Spleen (tissue), 11 donors: ENCODE data around the gene TJP1. TPM values are rescaled to one million over a fixed set of nuclear protein-coding genes. Genes with fewer than 3 reads are reported as not detected.
A peak's percentile ranks its signal among the peaks of the same experiment; 100 is the strongest.
"Not testable (repeated sequence)": the region's sequence is repeated elsewhere in the genome, so short reads cannot be mapped to it uniquely, and the experiment has no call there.

Experiments used
- DNase-seq: peaks from one replicate; pipeline ENCODE4 v3.0.0-alpha.2; 2020
- H3K27ac ChIP-seq, 8 donors: fragments of 200-600 bp; sonication (generic) in 7 of 8; 1 replicate in 4 of 8; 2 replicates in 4 of 8; pipeline versions ENCODE4 v1.5.0 to v1.8.0; 2016 to 2021; ENCODE audit warnings: inconsistent platforms in 4 of 8, mild to moderate bottlenecking in 4 of 8, moderate library complexity in 1 of 8
- H3K27me3 ChIP-seq, 7 donors: fragments of 200-600 bp; sonication (generic) in 6 of 7; replicated peaks in 1 of 7; 1 replicate in 4 of 7; 2 replicates in 3 of 7; pipeline versions ENCODE4 v1.5.0 to v1.8.0; 2016 to 2021; ENCODE audit warnings: inconsistent platforms in 3 of 7, mild to moderate bottlenecking in 1 of 7
- H3K36me3 ChIP-seq, 6 donors: fragments of 200-600 bp; sonication (generic) in 5 of 6; 1 replicate in 4 of 6; 2 replicates in 2 of 6; pipeline versions ENCODE4 v1.5.0 to v1.8.0; 2016 to 2021; ENCODE audit warnings: inconsistent platforms in 2 of 6
- H3K4me1 ChIP-seq, 6 donors: fragments of 200-600 bp; sonication (generic) in 5 of 6; 1 replicate in 3 of 6; 2 replicates in 3 of 6; pipeline versions ENCODE4 v1.5.0 to v1.8.0; 2016 to 2021; ENCODE audit warnings: inconsistent platforms in 3 of 6
- H3K4me3 ChIP-seq, 8 donors: fragments of 200-600 bp; sonication (generic) in 7 of 8; 1 replicate in 4 of 8; 2 replicates in 4 of 8; pipeline versions ENCODE4 v1.5.0 to v1.8.0; 2016 to 2021; ENCODE audit warnings: inconsistent platforms in 4 of 8, mild to moderate bottlenecking in 4 of 8, moderate library complexity in 2 of 8
- H3K9me3 ChIP-seq, 8 donors: fragments of 200-600 bp; sonication (generic) in 7 of 8; 1 replicate in 4 of 8; 2 replicates in 4 of 8; pipeline versions ENCODE4 v1.5.0 to v1.8.0; 2016 to 2021; ENCODE audit warnings: inconsistent platforms in 4 of 8
- POLR2A ChIP-seq, 3 donors: fragments of 450-650 bp; IDR thresholded peaks; one replicate each; pipeline ENCODE4 v1.5.1; 2017; ENCODE audit warnings: antibody characterized with exemption in 3 of 3, mild to moderate bottlenecking in 1 of 3
- POLR2AphosphoS5 ChIP-seq, 3 donors: sonication (generic); formaldehyde crosslinking; IDR thresholded peaks; one replicate each; pipeline ENCODE4 v1.5.1; 2017; ENCODE audit warnings: antibody characterized with exemption in 3 of 3
- WGBS, 5 donors: extraction: QIAGEN DNeasy Blood & Tissue Kit in 3 of 5; methylation state at CpG; one replicate each; pipeline versions ENCODE4 v1.1.5 to v1.1.7; 2013 to 2018; 5-methylcytosine and 5-hydroxymethylcytosine counted together
- intact Hi-C: fragments of 100-400 bp; cut with DNase I; formaldehyde crosslinking; loops from one replicate; pipeline ENCODE4 v1.15.0; 2023; ENCODE audit warnings: low total_unique reads
- polyA plus RNA-seq, 3 donors: library from polyadenylated mRNA; stranded (reverse); fragments of 200-250 nt; gene quantifications; one replicate each; pipeline ENCODE4 v1.2.1, GENCODE V29; 2013
- total RNA-seq, 7 donors: library from RNA; depleted of rRNA in 3 of 7; stranded (reverse); fragments of >200 nt in 3 of 7; fragmentation: NEBNext Ultra II Directional in 4 of 7; extraction: Animal tissue kit (Norgen Biotek cat#: 25700) in 4 of 7; gene quantifications; one replicate each; pipeline versions ENCODE4 v1.1.0 to v1.2.1, GENCODE V29; 2016 to 2021
- TF ChIP-seq, protein P1 (sequence below), 11 experiments: fragments of 200-600 bp in 7 of 11; fragments of 450-650 bp in 4 of 11; sonication (generic) in 4 of 11; IDR thresholded peaks in 8 of 11; conservative IDR thresholded peaks in 3 of 11; 1 replicate in 7 of 11; 2 replicates in 4 of 11; pipeline versions ENCODE4 v1.4.0 to v1.8.0; 2016 to 2021; ENCODE audit warnings: antibody characterized with exemption in 11 of 11, inconsistent platforms in 4 of 11, mild to moderate bottlenecking in 1 of 11
- donor health status: healthy with polysubstance abuse.
- donor health status: DM: no; HTN: no; CAD: no; lungs with moderate emphysema.
- donor health status: DM: no; HTN: no; CAD: no.
- donor health status: Bipolar disorder and iron deficiency.
- donor health status: healthy.
- donor health status: DM: no; HTN: no; CAD: no.
- donor health status: DM: yes; HTN: yes; CAD: no.

Gene TJP1
- total and polyA plus RNA-seq, 10 donors: 2.9 to 71.8 (median 49.7) TPM

DNA sequence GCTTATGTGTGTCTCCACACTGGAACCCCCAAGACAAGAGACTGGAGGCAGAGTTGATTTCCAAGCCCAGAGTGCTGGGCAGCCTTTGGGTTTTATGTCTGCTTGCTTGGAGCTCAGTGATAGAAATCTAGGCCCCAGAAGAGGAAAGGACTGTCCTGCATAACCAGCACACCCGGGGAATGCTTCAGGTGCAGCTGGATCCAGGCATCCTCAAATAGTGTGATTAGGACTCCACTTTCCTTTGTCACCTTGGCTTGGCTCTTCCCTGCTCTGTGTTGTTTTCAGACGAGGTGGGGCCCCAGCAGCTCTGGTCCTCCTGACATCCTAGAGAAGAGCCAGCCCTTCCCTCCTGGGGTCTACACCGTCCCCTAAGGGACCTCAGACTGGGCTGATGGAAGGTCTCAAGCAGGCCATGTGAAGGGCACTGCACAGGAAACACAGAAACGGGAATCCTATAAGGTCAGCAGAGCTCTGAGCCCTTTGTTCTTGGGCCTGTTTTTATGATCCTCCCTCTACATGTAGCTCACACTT, 143.7 kb downstream of the TJP1 start:
- H3K9me3 ChIP-seq: no peaks in the 10 kb centered on the region
- no peak overlapping the region for H3K27ac ChIP-seq
- H3K4me3 ChIP-seq: no peak overlapping the region
- H3K36me3 ChIP-seq: no peaks in the 10 kb centered on the region
- peak; percentile 38 for DNase-seq
- H3K4me1 ChIP-seq: peaks cover 0 to 12% (median 5%) of the 10 kb centered on the region in 6 donors
- WGBS, 5 donors: 42 to 85% (median 73%) methylated on average over 3 to 4 of the region's 4 CpGs
- no peak for TF ChIP-seq POLR2A (IDR thresholded peaks at IDR 0.05)
- no peak for TF ChIP-seq POLR2AphosphoS5 (IDR thresholded peaks at IDR 0.05)
- peaks cover 0 to 40% (median 14%) of the 10 kb centered on the region in 7 donors for H3K27me3 ChIP-seq
- intact Hi-C loops: no loop called here

DNA sequence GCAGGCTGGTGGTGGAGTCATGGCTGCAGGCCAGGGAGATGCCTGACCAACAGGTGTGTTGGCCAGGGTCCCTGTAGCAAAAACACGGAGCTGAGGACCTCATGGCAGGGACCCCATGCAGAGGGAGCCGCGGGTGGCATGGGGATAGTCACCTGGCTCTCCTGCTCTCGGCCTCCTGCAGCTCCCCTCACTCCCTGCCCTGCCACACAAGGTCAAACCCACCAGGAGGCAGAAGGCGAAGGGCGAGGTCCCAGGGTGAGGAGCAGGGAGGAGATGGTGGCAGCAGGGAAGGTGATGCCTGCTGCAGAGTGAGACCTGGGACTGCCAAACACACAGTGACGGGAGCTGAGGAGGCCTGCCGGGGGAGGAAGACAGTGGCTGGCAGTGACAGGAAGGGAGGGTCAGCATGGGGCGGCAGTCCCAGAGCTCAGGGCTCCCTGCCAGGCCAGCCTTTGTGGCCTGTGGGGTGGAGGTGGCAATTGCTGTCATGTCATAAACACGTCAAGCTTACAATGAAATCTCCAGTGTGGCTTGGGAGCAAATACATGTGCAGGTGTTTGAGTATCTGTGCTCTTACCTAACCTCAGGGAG, 144.3 kb downstream of the TJP1 start:
- Histone ChIP-seq H3K9me3 (no peaks in the 10 kb centered on the region), H3K27me3 (peaks cover 0 to 45% (median 14%) of the 10 kb centered on the region in 7 donors), H3K27ac (no peak overlapping the region), H3K36me3 (no peaks in the 10 kb centered on the region), H3K4me1 (peaks cover 0 to 12% (median 5%) of the 10 kb centered on the region in 6 donors), H3K4me3 (no peak overlapping the region)
- DNase-seq: peak; percentile 58
- WGBS, 5 donors: 51 to 64% (median 52%) methylated on average over 10 of the region's 10 CpGs
- TF ChIP-seq POLR2AphosphoS5 (IDR thresholded peaks at IDR 0.05): no peak
- TF ChIP-seq, protein P1, sequence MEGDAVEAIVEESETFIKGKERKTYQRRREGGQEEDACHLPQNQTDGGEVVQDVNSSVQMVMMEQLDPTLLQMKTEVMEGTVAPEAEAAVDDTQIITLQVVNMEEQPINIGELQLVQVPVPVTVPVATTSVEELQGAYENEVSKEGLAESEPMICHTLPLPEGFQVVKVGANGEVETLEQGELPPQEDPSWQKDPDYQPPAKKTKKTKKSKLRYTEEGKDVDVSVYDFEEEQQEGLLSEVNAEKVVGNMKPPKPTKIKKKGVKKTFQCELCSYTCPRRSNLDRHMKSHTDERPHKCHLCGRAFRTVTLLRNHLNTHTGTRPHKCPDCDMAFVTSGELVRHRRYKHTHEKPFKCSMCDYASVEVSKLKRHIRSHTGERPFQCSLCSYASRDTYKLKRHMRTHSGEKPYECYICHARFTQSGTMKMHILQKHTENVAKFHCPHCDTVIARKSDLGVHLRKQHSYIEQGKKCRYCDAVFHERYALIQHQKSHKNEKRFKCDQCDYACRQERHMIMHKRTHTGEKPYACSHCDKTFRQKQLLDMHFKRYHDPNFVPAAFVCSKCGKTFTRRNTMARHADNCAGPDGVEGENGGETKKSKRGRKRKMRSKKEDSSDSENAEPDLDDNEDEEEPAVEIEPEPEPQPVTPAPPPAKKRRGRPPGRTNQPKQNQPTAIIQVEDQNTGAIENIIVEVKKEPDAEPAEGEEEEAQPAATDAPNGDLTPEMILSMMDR (IDR thresholded peaks at IDR 0.05 in 8 of 11, conservative IDR thresholded peaks at IDR 0.05 in 3 of 11): no peak
- intact Hi-C loops: no loop called here

DNA sequence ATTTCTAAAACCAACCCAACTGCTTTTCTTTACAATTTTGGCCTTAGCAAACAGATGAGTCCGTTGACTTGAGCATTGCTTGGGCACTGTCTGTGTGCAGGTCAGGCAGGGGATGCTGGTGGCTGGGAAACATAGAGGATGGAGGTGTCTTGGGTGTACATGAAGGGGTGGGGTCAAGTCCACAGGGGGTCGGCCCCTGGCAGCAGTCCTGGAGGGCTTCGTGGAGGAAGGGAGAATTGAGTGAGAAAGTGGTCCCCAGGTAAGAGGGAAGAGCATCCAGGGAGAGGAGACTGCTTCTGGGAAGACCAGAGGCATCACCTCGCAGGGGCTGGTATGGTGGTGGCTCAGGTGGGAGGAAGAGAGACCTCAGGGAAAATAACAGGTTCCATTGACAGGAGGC, 144.8 kb downstream of the TJP1 start:
- TF ChIP-seq, protein P1 (IDR thresholded peaks at IDR 0.05 in 8 of 11, conservative IDR thresholded peaks at IDR 0.05 in 3 of 11): no peak
- no peak for TF ChIP-seq POLR2A (IDR thresholded peaks at IDR 0.05)
- no peaks in the 10 kb centered on the region for H3K9me3 ChIP-seq
- DNase-seq: no peak
- H3K4me3 ChIP-seq: no peak overlapping the region
- H3K36me3 ChIP-seq: no peaks in the 10 kb centered on the region
- H3K4me1 ChIP-seq: peaks cover 0 to 12% (median 5%) of the 10 kb centered on the region in 6 donors
- WGBS, 5 donors: 75 to 85% (median 83%) methylated on average over 4 of the region's 4 CpGs
- no peak overlapping the region for H3K27ac ChIP-seq
- intact Hi-C loops: no loop called here
- peaks cover 0 to 49% (median 14%) of the 10 kb centered on the region in 7 donors for H3K27me3 ChIP-seq

DNA sequence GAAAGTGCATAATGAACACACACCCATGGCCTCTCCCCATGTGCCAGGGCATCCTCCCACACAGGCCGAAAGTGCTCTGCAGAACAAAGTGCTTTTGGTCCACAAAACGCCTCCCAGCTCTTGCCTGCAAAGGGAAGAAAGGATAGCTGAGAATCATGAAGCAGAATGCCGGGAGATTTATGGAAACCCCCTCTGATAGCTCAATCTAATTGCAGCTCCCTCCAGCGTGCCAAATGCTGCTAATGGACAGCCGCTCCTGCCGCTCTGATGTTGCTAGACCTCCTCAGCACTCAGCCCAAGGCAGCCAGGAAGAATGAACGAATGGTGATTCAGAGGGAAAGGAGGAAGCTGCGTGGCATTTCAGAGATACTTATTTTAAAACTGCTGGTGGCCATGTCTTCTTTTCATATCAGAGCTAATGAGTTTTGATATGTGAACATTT, 145.3 kb downstream of the TJP1 start:
- Histone ChIP-seq H3K36me3 (no peaks in the 10 kb centered on the region), H3K4me3 (no peak overlapping the region), H3K4me1 (peaks cover 0 to 12% (median 5%) of the 10 kb centered on the region in 6 donors), H3K27me3 (peaks cover 0 to 51% (median 14%) of the 10 kb centered on the region in 7 donors), H3K27ac (no peak overlapping the region), H3K9me3 (no peaks in the 10 kb centered on the region)
- intact Hi-C loops: no loop called here
- DNase-seq: no peak
- 51 to 68% (median 55%) methylated on average over 8 of the region's 8 CpGs for WGBS, 5 donors
- TF ChIP-seq, protein P1 (IDR thresholded peaks at IDR 0.05 in 8 of 11, conservative IDR thresholded peaks at IDR 0.05 in 3 of 11): no peak
- TF ChIP-seq POLR2A (IDR thresholded peaks at IDR 0.05): no peak
- no peak for TF ChIP-seq POLR2AphosphoS5 (IDR thresholded peaks at IDR 0.05)

DNA sequence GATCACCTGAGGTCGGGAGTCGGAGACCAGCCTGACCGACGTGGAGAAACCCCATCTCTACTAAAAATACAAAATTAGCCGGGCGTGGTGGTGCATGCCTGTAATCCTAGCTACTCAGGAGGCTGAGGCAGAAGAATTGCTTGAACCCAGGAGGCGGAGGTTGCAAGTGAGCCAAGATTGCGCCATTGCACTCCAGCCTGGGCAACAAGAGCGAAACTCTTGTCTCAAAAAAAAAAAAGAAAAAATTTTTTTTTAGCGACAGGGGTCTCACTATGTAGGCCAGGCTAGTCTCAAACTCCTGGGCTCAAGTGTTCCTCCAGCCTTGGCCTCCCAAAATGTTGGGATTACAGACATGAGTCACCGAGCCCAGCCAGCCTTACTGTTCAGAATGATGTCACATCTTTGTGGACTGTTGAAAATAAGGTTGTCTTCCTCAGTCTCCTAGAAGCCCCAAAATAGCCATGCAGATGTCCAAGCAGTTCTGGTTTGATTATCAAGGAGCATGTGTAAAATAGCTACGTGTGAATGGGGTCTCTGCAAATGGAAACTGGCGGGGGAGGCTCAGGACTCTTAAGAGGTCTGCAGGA, 145.8 kb downstream of the TJP1 start:
- peaks cover 0 to 12% (median 5%) of the 10 kb centered on the region in 6 donors for H3K4me1 ChIP-seq
- DNase-seq, intact Hi-C loops, H3K9me3 ChIP-seq, H3K27ac ChIP-seq, H3K36me3 ChIP-seq, H3K4me3 ChIP-seq: not testable (repeated sequence)
- WGBS, 5 donors: 83 to 90% (median 85%) methylated on average over 13 of the region's 13 CpGs
- H3K27me3 ChIP-seq: peaks cover 0 to 51% (median 14%) of the 10 kb centered on the region in 7 donors
